Stimulated activated CD8-positive, alpha-beta memory T cell treated with anti-CD3 and anti-CD28 coated beads, Interleukin-12 subunit alpha, Interleukin-12 subunit beta, amount 100 ng/mL, for 24 hours (primary cell): ENCODE data around the gene SDCCAG8.

ENCODE experiments used
- DNase-seq: peaks from one replicate; pipeline ENCODE4 v3.0.0-alpha.2; 2020; ENCODE audit errors: extremely low read depth

Gene SDCCAG8

GRCh38 chr1:243420016-243420945 is 164.4 kb downstream of the SDCCAG8 start:
- no peak for DNase-seq

- no peak for DNase-seq
These were observed 165.3 kb downstream of the SDCCAG8 start for GRCh38 chr1:243420946-243421685.

GRCh38 chr1:243421784-243422183 is 165.9 kb downstream of the SDCCAG8 start:
- no peak for DNase-seq

GRCh38 chr1:243422362-243422761 is 166.5 kb downstream of the SDCCAG8 start:
- no peak for DNase-seq

GRCh38 chr1:243428084-243428483 is 172.2 kb downstream of the SDCCAG8 start:
- DNase-seq: no peak

- no peak for DNase-seq
These were observed 172.9 kb downstream of the SDCCAG8 start for GRCh38 chr1:243428617-243429342.

- no peak for DNase-seq
These were observed 175.8 kb downstream of the SDCCAG8 start for GRCh38 chr1:243431591-243431990.

GRCh38 chr1:243432136-243432535 is 176.3 kb downstream of the SDCCAG8 start:
- no peak for DNase-seq

- no peak for DNase-seq
These were observed 178.0 kb downstream of the SDCCAG8 start for GRCh38 chr1:243433737-243434370.

- DNase-seq: no peak
These were observed 178.8 kb downstream of the SDCCAG8 start for GRCh38 chr1:243434594-243434993.

- no peak for DNase-seq
These were observed 180.0 kb downstream of the SDCCAG8 start for GRCh38 chr1:243435836-243436235.

- DNase-seq: no peak
These were observed 182.3 kb downstream of the SDCCAG8 start for GRCh38 chr1:243438146-243438545.

GRCh38 chr1:243438815-243439214 is 183.0 kb downstream of the SDCCAG8 start:
- no peak for DNase-seq

GRCh38 chr1:243440406-243440805 is 184.6 kb downstream of the SDCCAG8 start:
- no peak for DNase-seq

GRCh38 chr1:243441601-243442000 is 185.8 kb downstream of the SDCCAG8 start:
- DNase-seq: no peak

GRCh38 chr1:243443557-243443956 is 187.7 kb downstream of the SDCCAG8 start:
- DNase-seq: no peak

GRCh38 chr1:243447347-243447746 is 191.5 kb downstream of the SDCCAG8 start:
- no peak for DNase-seq

- DNase-seq: no peak
These were observed 192.0 kb downstream of the SDCCAG8 start for GRCh38 chr1:243447844-243448243.

- DNase-seq: no peak
These were observed 193.5 kb downstream of the SDCCAG8 start for GRCh38 chr1:243449373-243449772.

- no peak for DNase-seq
These were observed 196.3 kb downstream of the SDCCAG8 start for GRCh38 chr1:243452092-243452491.

- DNase-seq: no peak
These were observed 198.6 kb downstream of the SDCCAG8 start for GRCh38 chr1:243454328-243454997.
